HG03135 (cell line): Measurements from ENCODE around the gene MRTO4.
"Not testable (repeated sequence)": the region's sequence is repeated elsewhere in the genome, so short reads cannot be mapped to it uniquely, and the experiment has no call there.

Source experiments
- ATAC-seq: cut with Tn5 transposase; IDR thresholded peaks from one replicate; pipeline ENCODE4 v1.9.1; 2021; ENCODE audit warnings: mild to moderate bottlenecking, moderate library complexity; ENCODE audit not compliant: unreplicated experiment

Gene MRTO4

GRCh38 chr1:19251305-19252196 is at the start of gene MRTO4, which contains the start of gene EMC1:
Gene MRTO4, plus strand, starts transcription at chr1:19251805. Its CDS starts 31 bp downstream, at chr1:19251836.
Gene EMC1, minus strand, starts transcription at chr1:19251524. Its CDS starts 15 bp downstream, at chr1:19251509.
- ATAC-seq = peak; percentile 81

DNA sequence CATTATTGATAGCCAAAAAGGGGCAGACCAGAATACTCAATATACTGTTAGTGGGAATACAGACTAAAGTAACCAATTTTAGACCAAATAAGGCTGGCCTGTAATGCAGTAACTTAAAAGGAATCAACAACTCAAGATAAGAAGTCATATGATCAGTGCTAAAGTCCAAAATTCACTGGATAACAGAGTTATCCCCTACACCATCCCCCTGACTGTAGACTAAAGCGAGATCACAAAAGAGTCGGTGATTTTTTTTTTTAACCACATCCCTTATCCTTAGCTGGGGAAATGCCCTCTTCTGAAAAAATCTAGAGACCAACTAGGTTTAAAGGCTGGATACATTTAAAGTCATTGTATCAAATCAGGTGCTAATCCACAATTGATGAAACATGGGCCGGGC is 49.2 kb upstream of the MRTO4 start:
- ATAC-seq = no peak

DNA sequence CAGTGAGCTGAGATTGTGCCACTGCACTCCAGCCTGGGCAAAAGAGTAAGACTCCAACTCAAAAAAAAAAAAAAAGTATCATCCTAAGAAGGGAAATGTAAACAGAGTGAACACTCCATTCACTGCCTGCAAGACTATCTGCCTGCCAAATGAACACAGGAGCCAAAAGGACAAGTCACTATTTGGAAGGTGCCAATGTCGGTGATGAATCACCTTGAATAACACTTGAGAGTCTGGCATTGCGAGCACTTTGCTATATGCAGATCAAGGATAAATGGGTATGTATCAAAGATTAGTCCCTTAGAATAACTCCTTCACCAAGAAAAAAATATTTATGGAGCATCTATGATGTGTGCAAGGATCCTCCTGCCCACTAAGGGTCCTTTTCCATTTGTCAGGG is 48.2 kb upstream of the MRTO4 start:
- no peak for ATAC-seq

- no peak for ATAC-seq
Measured at GRCh38 chr1:19204446-19205266, 46.9 kb upstream of the MRTO4 start.

GRCh38 chr1:19205403-19205802 is 46.2 kb upstream of the MRTO4 start:
- ATAC-seq = no peak

DNA sequence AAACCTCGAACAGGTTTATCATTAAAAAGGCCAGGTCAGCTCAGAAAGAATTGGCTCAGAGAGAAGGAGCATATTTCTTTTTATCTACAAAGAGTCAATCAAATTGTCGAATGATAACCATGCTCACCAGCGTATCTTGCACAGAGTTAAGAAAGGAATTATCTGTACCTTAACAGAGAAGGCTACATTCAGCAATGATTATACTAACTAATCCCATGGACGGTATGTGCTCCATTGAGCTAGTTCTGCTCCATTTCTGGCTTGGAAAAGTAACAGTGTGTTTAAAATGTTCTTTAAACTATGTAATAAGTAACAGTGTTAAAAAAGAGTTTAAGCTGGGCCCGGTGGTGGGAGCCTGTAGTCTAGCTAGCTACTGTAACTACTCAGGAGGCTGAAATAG is 45.8 kb upstream of the MRTO4 start:
- ATAC-seq = no peak

- ATAC-seq = no peak
Measured at GRCh38 chr1:19206947-19207346, 44.7 kb upstream of the MRTO4 start.

DNA sequence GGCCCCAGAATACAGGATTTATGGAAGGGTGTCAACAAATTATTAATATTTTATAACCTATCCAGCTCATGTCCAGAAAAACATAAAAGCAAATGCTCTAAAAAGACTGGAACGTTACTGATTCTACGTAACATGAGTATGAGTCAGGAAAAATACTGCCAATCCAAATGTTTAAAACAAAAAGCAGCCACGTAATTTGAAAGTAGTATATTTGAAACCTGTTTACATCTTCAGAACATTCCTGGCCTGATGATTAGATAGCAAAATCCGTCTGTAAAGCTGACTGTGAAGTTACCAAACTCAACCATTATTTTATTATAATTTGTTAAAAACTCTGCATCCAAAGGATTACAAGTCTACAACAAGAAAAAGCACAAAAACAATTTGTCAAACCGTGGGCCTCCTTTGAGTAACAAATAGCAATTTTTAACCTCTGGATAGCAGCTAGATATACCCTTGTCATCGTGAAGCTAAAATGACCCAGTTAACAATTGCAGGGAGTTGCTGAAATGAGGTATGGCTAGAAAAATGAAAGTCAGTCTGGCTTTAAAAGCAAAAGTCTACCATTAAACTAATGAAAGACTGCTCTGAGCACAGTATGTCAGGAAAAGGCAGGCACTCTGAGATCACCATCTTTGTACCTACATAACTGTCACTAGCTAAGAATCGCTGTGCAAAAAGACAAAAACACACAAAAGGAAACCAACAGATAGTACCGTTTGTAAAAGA is 42.7 kb upstream of the MRTO4 start:
- no peak for ATAC-seq

DNA sequence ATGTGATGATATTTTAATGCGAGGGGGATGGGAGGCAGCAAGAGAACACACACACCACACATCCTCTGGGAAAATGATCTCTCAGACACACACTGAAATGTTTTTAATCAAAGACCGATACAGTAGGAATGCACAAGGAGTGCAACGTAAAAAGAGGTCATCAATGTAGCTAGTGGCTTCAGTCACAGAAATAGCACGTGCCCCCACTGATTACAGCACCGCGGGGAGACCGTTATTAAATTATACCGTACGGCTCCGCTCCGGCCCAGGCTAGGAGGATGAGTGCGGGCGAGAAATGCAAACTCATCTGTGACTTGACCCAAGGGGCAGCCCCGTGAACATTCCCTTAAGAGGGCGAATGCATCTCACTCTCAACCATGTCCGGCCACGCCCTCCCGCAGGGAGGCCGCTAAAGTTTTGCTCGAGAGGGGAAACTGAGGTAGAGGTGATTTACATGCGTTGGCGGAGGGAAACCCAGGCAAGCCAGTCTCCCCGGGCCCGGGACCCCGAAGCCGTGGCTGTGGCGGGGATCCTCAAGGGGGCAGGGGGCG is 42.1 kb upstream of the MRTO4 start:
- ATAC-seq = peak; percentile 49

DNA sequence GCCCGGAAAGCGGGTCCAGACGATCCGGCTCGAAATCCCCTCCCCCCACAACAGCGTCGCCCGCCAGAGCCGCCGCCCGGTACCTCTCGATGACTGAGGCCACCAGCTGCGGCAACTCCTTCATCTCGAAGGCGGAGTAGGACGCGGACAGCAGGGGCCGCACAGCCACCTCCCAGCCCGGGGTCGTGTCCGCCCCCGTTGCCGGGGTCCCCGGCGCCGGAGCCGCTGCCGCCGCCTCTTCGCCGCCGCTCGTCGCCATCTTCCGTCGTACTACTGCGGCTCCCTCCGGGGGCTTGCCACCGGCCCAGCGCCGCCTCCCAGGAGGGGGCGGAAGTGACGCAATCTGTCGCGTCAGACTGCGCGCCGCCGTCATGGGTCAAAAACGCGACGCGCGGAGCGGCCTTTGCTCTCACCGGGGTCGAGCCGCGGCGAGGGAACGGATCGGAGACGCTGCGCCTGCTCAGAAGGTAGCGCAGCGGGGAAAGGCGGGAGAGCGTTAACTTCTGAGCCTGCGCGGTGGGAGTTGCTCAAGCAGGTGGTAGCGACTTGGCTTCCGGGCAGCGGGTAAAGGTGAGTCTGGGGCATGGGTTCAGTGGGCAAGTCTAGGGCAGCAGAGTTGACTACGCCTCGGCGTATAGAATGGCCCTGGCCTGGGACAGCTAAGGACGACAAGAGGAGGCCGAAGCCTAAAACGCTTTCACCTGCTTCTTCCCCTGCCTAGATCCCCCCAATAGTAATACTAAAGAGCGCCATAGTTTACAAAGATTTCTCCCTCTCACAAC is 41.4 kb upstream of the MRTO4 start, which contains the start of gene UBR4:
TSS of gene UBR4 (minus strand) at position 277 of the 782 bp plus-strand sequence. CDS start at position 259, 18 bp downstream.
- peak; percentile 76 for ATAC-seq

DNA sequence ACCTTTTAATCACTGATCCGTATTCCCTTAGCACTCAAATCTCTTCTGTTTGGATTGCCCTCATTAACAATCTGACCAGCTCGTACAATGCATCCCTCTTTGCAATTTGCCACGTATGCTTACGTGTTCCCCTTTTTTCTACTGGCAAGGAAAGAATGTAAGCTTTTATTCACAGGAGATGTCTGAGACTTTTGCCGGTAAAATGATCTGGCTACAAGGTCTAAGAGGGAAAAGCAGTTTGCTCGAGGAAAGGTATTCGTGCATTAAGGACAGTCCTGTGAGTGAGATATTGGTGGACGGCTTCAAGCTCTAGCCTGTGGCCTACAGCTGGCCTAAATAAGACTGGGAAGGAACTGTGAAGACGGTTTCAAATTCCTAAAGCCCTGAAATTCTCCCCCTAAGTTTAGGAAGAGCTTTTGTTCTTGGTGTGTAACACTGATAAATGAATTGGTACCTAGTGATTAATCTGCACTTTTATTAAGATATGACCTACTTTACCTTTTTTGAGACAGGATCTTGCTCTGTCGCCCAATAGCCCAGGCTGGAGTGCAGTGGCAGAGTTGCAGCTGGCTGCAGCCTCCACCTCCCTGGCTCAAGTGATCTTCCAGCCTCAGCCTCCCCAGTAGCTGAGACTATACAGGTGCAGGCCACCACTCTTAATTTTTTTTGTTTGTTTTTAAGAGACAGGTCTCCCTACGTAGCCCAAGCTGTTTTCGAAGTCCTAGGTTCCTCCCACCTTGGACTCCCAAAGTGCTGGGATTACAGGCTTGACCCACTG is 40.6 kb upstream of the MRTO4 start:
- no peak for ATAC-seq

DNA sequence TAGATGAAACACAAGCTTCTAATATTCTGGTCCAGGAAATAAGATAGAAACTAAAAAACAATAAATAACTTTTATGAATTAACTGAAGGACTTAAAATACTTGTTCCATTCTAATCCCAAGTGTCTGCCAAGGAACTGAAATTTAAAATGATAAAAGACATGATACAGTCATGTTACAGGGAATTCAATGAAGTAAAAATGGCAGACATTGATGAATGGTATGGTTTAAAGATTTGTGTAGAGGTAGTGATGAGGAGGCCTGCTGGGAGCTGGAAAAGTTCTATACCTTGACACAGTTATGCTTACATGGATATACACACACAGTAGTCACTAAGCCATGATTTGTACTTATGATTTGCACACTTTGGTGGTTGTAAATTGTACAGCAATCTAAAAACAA is 39.4 kb upstream of the MRTO4 start:
- ATAC-seq = no peak

- no peak for ATAC-seq
Measured at GRCh38 chr1:19213580-19213979, 38.0 kb upstream of the MRTO4 start.

GRCh38 chr1:19216585-19216984 is 35.0 kb upstream of the MRTO4 start:
- not testable (repeated sequence) for ATAC-seq

GRCh38 chr1:19219451-19219850 is 32.2 kb upstream of the MRTO4 start:
- no peak for ATAC-seq

- ATAC-seq = no peak
Measured at GRCh38 chr1:19220080-19220846, 31.3 kb upstream of the MRTO4 start.

- no peak for ATAC-seq
Measured at GRCh38 chr1:19220991-19221390, 30.6 kb upstream of the MRTO4 start.

DNA sequence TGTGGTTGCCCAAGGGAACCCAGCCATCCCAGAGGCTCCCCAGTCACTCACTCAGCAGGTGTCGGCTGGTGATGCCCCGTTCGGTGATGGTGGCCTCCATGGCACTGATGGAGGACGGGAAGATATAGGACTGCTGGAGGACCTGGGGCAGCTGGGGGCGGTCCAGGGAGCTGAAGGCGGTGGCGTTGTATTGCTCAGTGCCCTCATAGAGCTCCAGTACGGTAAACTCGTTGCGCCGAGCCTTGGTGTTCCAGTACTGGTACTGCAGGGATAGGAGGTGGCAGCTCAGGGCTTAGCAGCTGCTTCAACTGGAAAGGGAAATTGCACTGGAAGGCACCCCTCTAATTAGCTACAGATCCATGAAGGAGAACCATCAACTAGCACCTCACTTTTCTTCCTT is 29.0 kb upstream of the MRTO4 start:
- ATAC-seq = no peak
